ENCODE data around the gene KIAA1210.

KIAA1210 gene

GRCh38 chrX:119089619-119090018, 38.0 kb downstream of the KIAA1210 start:
- no peak for DNase-seq

- no peak for DNase-seq
Measured at GRCh38 chrX:119087121-119087520, 40.5 kb downstream of the KIAA1210 start.

GRCh38 chrX:119084766-119085165, 42.8 kb downstream of the KIAA1210 start:
- DNase-seq: no peak

- DNase-seq: no peak
Measured at GRCh38 chrX:119082278-119082677, 45.3 kb downstream of the KIAA1210 start.

GRCh38 chrX:119075270-119076025, 52.2 kb downstream of the KIAA1210 start:
- no peak for DNase-seq

GRCh38 chrX:119073911-119074310, 53.7 kb downstream of the KIAA1210 start:
- DNase-seq: no peak

- no peak for DNase-seq
Measured at GRCh38 chrX:119073200-119073905, 54.3 kb downstream of the KIAA1210 start.

GRCh38 chrX:119072744-119073143, 54.9 kb downstream of the KIAA1210 start, which contains the start of gene CT47C1:
CT47C1 (plus strand) TSS chrX:119072993; CDS start chrX:119073226, 233 bp downstream.
- no peak for DNase-seq

- no peak for DNase-seq
Measured at GRCh38 chrX:119071381-119071780, 56.2 kb downstream of the KIAA1210 start.

- no peak for DNase-seq
Measured at GRCh38 chrX:119069762-119070161, 57.9 kb downstream of the KIAA1210 start.

- no peak for DNase-seq
Measured at GRCh38 chrX:119069128-119069527, 58.5 kb downstream of the KIAA1210 start.

- DNase-seq: peak; percentile 37
Measured at GRCh38 chrX:119067023-119067739, 60.4 kb downstream of the KIAA1210 start.

- no peak for DNase-seq
Measured at GRCh38 chrX:119063428-119063827, 64.2 kb downstream of the KIAA1210 start.

GRCh38 chrX:119062750-119063374, 64.8 kb downstream of the KIAA1210 start:
- DNase-seq: no peak

- DNase-seq: no peak
Measured at GRCh38 chrX:119055687-119056086, 71.9 kb downstream of the KIAA1210 start.

- no peak for DNase-seq
Measured at GRCh38 chrX:119045884-119046283, 81.7 kb downstream of the KIAA1210 start.

GRCh38 chrX:119042996-119043395, 84.6 kb downstream of the KIAA1210 start:
- no peak for DNase-seq

- DNase-seq: no peak
Measured at GRCh38 chrX:119042040-119042439, 85.6 kb downstream of the KIAA1210 start.

- no peak for DNase-seq
Measured at GRCh38 chrX:119041175-119041574, 86.4 kb downstream of the KIAA1210 start.

GRCh38 chrX:119040432-119040831, 87.2 kb downstream of the KIAA1210 start:
- no peak for DNase-seq

GRCh38 chrX:119036107-119037029, 91.2 kb downstream of the KIAA1210 start:
- no peak for DNase-seq

GRCh38 chrX:119030990-119031389, 96.6 kb downstream of the KIAA1210 start:
- DNase-seq: no peak

All from NCI-H1105 treated with DMSO at 0.1 percent for 48 hours (cell line).